Stimulated activated naive CD4-positive, alpha-beta T cell treated with Interleukin-2 at 50 U/mL for 16 hours (primary cell): ENCODE data around the gene PRKCB.

Experiments used
- DNase-seq: peaks from one replicate; lab custom pipeline; 2025; lab: John Stamatoyannopoulos, UW

PRKCB gene

DNA sequence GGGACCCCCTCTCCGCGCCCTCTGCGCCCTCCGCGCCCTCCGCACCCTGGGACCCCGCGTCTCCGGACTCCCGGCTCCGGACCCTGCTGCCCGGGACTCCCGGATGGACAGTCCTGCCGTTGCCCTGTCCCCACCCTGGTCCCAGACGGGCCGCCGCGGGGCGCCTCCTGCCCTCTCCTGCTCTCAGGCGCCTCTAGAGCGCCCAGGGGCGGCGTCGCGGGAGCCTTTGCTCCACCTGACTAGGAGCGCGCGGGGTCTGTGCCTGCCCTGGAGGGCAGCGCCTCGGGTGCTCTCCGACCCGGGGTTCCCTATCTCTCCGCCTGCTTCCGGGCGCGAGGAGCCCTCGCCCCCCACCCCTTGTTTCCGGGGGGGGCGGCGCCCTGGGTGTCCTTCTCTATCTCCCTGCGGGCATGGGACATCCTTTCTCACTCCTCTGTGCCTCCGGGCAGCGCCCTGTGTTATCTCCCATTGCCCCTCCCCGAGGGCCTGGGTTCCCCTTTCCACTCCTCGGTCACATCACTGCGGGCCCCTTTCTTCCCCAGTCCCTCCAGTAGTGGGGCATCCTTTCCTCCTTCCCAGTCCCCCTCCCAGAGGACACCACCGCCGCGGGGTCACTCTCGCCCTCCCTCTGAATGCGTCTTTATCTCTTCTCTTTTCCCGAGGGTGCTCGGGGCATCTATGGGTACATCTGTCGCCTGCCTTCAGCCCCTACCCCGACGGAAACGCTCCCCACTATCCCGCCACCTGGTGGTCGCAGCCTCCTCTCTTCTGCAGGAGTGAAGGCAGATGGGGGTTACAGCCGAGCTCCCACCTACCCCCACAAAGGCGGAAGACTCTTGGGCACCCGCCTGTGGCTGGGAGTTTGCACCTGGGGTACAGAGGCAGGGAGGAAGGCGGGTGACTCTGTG lies 875 bp downstream of the PRKCB start:
- peak; percentile 42 for DNase-seq

DNA sequence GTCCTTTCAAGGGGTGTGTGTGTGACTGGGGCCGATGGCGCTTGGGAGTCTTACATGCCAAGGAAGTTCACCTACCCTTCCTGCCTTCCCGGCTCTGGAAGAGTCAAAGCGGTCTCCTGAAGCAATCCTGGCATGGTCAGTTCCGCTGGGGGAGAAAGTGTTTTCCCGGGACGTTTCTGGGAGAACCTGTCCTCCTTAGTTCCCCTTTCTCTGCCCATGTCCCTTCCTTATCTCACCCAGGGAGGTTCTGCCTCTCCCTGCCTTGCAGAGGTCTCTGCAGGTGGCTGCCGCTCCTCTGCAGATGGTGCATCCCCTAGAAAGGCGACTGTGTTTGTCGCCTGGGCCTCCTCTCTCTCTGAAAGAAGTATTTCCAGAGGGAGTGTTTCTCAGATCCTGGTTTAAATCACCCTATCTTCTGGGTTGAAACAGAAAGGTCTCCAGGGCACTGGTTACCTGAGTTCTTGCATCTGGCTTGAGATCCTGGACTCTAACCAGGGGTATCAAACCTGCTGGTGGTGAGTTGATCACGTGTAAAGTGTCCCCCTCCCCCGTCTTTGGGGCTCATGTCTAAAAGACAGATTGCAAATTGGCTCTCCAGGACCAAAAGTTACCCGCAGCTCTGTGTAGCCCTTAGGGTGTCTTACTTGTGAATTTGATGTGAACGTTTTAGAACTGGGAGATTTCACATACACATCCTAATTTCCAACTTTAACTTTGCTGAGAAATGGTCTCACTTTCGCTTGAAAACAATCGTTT lies 1.9 kb downstream of the PRKCB start:
- no peak for DNase-seq

DNA sequence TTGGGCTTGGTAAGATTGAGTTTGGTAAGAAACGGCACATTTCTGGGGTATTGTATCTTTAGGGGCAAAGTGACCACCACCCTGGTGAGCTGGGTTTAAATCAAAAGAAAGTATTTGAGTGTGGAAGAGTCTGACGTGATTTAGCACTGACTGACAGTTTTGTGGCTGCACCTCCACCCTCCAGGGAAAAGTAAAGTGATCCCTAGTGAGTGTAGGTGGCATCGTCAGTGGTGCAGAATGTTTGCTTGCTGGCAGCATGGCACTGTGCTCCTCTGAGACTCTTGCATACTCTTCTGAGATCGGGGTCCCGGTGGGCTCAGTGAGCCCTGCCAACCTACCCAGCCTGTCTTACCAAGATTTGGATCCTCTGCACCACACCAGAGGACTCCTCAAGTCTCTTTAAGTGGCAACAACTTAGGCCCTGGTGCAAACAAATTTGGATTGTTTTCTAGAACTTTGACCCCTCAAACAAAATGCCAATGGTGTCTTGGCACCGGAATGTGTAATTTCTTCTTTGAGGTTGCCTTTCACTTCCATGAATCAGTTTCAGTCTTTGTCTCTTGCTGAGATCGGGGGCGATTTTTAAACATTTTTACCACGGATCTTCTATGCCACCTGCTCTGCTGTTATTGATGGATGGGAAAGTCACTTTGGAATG lies 2.8 kb downstream of the PRKCB start:
- no peak for DNase-seq

DNA sequence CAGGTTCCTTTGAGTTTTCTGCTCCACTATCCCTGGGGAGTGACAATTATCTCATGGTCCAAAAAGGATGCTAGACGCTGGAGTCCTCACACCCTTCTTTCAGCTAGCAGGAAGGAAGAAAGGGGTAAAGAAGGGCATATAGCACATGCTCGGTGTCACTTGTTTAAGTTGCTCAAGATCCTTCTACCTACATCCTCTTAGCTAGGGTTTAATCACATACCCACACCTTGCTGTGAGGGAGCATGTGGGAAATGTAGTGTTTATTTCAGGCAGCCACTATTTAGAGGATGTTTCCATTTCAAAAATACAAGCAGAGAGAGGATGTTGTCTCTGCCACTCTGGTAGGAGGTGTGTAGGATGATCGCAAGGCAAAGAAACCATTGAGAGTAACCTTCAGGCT lies 4.5 kb downstream of the PRKCB start:
- no peak for DNase-seq

DNA sequence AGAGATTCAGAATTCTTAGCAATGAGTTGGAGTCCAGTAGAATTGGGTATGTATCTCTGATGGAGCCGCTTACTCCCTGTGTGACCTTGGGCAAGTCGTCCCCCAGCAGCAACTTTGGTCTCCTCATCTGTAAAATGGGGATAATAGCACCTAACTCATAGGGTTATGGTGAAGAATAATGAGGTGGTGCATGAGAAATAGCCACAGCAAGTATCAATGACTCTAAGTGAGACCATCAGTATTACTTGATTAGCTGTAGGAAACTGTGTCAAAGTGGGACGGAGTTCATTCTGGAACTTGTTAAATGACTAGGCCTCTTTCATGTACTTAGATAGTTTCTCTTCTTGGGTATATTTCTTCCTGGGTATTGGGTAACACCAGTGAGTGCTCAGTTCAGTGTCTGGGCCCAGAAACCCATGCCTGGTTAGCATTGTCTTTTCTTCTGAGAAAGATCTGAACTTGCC lies 6.4 kb downstream of the PRKCB start:
- peak; percentile 15 for DNase-seq

DNA sequence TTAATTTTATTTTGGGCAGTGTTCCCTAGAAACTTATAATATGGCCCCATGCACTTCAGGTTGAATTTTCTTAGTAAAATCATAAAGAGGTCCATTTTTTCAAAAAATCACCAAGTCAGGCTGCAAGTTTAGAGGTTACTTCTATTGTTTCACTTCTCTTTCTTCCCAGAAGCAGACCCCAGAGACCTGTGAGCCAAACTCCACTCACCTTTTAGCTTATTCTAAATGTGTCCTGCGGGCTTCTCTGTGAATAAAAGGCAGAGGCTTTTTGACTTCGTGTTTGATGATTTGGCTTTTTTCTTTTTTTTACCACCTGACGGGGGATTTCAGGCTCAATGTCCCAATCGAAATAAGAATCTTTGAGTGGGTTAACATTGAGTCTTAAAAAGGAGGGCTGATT lies 7.4 kb downstream of the PRKCB start:
- no peak for DNase-seq

DNA sequence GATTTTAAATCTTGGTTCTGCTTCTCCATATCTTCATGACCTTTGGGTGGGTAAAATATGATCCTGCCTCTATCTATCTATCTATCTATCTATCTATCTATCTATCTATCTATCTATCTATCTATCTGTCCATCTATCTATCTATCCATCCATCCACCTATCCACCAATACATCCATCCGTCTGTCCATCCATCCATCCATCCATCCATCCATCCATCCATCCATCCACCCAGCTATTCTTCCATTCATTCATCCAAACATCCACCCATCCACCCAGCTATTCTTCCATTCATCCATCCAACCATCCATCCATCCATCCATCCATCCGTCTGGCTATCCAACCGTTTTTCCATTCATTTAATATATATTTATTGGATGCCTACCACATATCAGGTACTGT lies 11.5 kb downstream of the PRKCB start:
- no peak for DNase-seq

DNA sequence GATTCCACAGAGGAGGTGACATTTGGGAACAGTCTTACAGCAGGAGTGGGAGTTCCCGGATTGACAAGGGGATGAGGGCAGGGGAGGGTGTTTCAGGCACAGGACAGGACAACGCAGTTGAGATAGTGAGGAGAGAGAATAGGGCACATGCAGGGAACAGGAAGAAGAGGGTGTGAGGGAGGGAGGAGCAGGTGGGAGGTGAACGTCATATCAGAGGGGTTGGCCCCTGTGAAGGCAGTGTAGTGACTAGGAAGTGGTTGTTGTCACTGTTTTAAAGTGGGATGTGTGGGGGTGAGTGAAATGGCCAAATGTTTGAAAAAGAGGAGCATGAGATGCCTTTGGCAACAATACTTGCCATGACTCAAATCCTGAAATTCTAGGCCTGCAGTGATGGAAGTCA lies 12.2 kb downstream of the PRKCB start:
- DNase-seq: peak; percentile 21

DNA sequence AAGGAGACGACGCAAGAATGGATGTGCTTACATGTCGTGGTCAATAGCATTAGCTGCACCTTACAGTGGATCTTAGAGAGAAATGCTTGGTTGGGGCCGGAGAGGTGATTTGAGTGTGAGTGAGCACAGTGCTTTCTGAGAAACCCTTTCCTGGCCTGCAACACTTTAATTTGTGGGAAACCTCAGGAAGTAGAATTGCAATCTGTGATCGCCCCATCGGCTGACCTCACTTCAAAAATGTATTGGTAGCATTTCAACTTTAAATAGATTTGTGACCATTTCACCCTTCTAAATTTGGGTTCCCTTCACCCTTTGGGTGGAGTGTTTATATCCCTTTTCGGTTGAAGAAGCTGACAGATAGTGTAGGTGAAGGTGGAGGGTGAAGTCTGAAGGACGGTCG lies 13.2 kb downstream of the PRKCB start:
- no peak for DNase-seq

DNA sequence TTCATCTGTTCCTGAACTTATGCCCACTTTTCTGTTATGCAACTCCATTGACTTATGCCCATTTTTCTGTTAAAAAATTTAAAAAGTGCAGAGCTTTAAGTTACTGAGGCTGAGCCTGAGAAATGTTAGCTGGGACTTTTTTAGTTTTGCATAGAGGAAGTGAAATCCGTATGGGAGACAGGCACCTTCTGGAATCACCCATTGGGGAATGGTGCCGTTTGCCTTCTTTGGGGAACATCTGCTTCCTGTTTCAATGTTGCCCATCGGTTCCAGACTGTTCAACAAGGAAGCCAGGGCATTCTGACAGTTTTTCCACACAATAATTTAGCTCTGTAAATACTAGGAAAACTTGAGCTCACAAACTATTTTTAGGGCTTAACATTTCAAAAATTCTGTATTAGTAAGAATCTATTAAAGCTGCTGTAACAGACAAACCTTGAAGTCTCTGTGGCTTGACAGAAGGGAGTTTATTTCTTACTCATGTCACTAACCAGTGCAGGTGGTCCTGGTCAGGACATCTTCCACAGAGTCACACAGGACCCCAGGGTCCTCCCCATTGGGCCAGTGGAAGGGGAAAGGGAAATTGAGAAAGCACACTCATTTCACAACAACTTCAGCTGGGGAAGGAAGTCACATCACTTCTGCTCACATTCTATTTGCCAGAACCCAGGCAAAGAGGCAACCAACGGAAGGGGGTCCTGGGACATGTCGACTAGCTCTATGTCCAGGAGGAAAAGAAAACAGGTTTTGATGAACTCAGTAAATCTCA lies 17.2 kb downstream of the PRKCB start:
- DNase-seq: no peak

DNA sequence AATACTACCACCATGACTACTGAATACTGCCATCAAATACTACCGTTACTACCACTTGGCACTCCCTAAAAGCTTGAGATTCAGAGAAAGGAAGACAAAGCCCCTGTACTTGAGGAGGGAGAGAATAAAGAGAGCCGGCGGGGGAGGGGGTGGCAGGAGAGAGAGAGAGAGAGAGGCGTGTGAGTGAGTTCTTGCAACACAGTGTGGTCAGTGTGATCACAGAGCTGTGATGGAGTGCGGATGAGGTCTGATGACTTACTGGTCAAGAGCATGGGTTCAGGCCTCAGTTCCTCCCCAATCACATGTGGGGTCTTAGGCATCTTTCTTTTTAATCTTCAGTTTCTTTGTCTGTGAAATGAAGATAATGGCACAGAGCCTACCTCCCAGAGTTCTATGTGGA lies 19.2 kb downstream of the PRKCB start:
- DNase-seq: no peak

DNA sequence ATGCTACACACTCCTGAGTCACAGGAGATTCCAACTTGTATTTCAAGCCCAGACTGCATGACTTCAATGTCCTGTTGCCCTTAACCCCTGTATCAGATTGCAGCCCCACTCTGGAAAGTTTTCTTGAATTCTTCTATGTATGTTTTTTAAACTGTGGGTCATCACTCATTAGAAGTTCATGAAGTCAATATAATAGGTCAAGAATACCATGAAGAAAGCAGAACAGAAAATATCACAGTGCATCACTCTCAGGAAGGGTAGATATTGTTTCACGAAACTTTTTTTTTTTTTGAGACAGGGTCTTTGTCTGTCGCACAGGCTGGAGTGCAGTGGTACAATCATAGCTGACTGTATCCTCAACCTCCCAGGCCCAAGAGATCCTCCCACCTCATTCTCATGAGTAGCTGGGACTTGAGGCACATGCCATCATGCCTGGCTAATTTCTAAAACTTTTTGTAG lies 20.5 kb downstream of the PRKCB start:
- DNase-seq: no peak

DNA sequence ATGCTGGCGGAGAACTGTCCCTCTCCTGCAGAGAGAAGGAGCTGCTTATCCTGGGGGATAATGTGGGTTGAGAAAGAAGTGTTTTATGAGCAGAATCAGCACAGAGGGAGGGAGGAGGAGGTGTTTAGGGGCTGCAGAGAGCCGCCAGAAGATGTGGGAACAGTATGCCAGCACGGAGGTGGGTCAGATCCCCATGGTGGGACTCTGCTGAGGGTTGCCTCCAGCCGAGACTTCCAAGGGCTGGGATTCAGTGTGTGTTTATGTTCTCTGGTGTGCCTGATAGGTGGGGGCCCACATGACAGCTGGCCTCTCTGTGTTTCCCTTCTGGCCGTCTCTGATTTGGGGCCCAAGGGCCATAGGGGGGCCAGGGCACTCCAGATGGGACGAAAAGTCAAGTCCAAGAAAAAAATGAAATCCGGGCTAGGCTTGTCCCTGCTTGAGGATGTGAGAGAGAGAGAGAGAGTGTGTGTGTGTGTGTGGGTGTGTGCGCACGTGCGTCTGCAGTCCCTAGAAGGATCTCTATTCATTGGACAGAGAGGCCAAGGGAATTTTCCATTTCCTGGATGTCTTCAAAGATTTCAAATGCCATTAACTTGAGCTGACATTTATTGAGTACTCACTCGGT lies 21.6 kb downstream of the PRKCB start:
- no peak for DNase-seq

DNA sequence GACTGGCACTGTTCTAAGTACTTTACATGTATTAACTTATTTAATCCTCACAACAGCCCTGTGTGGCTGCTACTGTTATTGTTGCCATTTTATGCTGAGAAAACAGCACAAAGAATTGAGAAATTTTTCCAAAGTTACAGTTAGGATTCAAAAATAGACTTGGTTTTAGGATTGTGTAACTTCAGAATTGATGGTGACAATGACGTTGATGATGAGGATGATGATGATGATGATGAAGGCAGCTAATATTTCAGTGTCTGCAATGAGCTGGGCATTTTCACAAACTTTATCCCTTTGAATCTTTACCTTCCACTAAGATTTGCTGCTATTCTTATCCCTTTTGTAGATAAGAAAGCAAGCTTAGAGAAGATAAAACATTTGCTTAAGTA lies 22.1 kb downstream of the PRKCB start:
- DNase-seq: no peak

DNA sequence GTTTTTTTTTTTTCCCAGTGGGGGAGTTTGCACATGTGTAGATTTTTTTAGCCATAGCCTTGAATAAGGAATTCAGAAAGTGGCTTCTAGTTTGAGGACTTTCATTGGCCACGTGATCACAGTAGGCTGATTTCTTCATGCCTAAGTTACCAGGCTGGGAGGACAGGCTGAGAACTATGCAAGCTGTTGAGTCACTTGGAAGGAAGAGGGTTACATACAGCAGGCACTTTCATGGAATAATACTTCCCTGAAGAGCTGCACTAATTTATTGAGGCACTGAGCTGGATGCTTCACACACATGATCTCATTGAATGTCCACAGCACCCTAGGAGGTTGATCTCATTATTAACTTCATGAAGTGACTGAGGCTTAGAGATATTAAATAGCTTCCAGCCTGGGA lies 22.8 kb downstream of the PRKCB start:
- no peak for DNase-seq

DNA sequence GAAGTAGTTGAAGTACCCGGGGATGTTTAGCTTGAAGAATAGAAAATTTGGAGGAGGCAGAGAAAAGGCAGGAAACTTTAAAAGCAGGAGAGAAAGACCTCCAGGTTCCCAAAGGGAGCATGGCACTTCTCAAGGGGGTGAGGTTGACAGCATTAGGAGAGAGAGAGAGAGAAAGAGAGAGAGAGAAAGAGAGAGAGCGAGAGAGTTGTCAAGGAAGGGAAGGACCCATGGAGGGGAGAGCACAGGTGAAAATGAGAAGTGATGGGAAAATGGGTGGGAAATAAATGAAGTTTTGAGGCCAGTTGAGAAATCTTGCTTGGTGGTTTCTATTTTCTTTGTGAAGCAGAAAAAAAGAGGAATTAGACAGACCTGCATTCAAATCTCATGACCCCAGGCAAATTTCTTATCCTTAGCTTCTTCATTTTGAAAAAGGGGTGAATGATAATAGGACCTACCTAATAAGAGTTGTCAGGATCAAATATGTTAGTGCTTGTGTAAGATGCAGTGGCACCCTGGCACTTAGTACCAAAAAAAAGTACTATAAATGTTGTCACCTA lies 24.0 kb downstream of the PRKCB start:
- DNase-seq: no peak

DNA sequence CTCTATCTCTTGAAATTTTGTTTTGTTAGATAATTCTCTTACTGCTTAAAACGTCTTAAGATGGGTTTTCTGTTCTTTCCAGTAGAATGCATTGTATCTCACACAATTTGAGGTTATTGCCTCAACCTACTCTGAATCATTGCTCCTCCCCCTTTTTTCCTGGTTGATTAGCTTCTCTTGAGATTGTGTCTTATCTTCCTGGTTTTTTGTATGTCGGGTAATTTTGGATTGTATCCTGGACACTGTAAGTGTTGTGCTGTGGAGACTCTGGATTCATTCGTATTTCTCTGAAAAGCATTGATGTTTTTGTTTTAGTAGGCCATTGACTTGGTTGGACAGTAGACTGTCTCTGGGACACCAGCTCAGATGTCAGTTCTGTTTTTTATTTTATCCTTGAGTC lies 26.1 kb downstream of the PRKCB start:
- DNase-seq: no peak

DNA sequence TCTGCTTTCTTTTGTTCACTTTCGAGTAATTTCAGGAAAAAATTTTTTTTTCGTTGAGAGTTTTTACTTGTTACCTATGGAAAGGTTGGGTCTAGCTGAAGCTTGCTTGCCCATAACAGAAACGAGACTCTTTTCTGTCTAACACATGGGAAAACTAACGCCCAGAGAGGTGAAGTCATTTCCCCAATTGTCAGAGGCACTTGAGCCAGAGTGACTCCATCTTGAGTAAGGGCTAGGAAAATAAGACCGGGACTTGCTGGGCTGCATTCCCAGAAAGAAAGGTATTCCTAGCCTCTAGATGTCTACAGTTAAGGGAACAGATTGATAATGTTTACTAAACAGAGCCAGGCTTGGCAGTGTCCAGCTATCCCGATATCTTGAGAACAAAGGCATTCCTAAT lies 26.8 kb downstream of the PRKCB start:
- no peak for DNase-seq

DNA sequence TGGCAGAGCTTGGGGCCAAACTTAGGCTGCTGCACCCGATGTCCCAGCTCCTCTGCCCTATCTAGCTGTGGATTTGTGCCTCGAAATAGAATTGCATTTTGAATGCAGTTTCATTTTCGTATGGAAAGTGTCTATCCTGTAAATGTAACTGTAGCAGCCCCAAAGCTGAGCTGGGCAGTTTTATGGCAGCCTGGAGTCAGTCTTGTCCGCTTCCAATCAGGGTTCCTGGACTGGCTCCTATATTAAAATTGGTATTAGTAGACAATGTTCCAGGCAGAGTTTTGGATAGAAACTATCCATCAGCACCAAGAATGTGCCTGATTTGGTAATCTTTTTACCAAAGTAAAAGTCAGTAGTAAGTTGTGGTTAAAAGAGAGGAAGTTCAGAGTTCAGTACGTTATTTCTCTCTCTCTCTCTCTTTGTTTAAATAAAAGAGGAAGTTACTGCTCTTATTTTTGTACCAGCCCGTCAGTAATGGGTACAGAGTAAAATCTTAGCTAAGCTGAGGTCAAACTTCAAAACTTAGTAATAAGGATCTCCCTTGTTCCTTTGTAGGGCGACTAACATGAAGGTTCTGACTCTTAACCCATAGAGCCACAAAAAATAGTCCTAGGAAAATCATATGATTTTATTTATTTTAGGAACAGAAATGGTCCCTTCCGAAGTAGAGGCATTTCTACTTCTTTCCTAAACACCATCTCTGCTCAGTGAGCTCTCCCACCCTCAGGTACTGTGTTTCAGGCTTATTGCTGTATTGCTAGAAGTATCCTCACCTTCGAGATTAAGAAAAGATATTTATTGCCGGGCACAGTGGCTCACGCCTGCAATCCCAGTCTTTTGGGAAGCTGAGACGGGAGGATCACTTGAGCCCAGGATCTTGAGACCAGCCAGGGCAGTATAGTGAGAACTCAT lies 28.0 kb downstream of the PRKCB start:
- DNase-seq: no peak

DNA sequence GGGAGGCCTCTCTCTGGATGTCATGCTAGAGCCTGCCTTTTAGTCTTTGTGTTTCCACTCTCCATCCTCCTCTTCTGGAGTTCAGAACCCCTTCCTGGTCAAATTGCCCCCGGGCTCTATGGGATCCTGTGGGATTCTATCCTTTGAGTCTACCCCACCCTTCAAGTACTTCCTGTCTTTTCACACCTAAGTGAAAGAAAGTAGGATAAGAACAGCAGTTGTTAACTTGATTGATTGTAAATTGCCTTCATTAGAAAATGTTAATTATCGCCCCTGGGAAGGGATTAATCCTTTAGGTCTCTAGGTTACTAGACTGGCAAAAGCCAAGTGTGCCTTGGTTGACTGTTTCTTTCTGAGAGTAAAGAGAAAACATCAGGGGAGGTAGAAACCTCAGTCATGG lies 30.1 kb downstream of the PRKCB start:
- no peak for DNase-seq
